ENCODE data around the gene NCAM2. TPM values are rescaled to one million over a fixed set of nuclear protein-coding genes. Genes with fewer than 3 reads are reported as not detected.

Gene NCAM2
- total RNA-seq, 1 experiment from 2014 or later: not detected

GRCh38 chr21:21019681-21020080 lies 21.5 kb downstream of the NCAM2 start:
- Histone ChIP-seq H3K9me2 (ENCODE audit: insufficient read depth) (no peaks in the 10 kb centered on the region), H3K4me3 (replicated peaks in 1 of 2; ENCODE audit: low read depth in 1 of 2, low read length in 2 of 2) (no peak overlapping the region), H3K79me2 (ENCODE audit: insufficient read depth, low read length) (no peaks in the 10 kb centered on the region), H3K36me3 (ENCODE audit: control insufficient read depth in 1 of 2, insufficient read depth in 2 of 2, low read length in 2 of 2) (no peaks in the 10 kb centered on the region), H3K9me3 (ENCODE audit: control insufficient read depth in 1 of 2, insufficient read depth in 1 of 2, low read depth in 1 of 2, low read length in 2 of 2) (peaks cover 8 to 11% of the 10 kb centered on the region in 2 experiments; a peak in 2 of 4 replicates), H3K27ac (ENCODE audit: low read depth, low read length) (no peak overlapping the region), H3K9ac (ENCODE audit: low read length) (no peak overlapping the region), H4K20me1 (ENCODE audit: insufficient read depth) (no peaks in the 10 kb centered on the region), H3K4me1 (ENCODE audit: control insufficient read depth in 1 of 2, insufficient read depth in 2 of 2, low read length in 2 of 2) (no peaks in the 10 kb centered on the region), H2AFZ (ENCODE audit: low read depth, low read length, poor library complexity, severe bottlenecking) (no peak overlapping the region), H3K27me3 (ENCODE audit: insufficient read depth, low read length) (no peaks in the 10 kb centered on the region), H3K4me2 (ENCODE audit: low read length) (no peak overlapping the region)
- RAD21 ChIA-PET (ENCODE audit: low non-redundant PET in 1 of 2, low total read pairs in 2 of 2, uncharacterized antibody in 2 of 2, unreplicated experiment in 2 of 2): no interaction called here
- CTCF ChIA-PET: no interaction called here
- BruUV-seq (replicated peaks): no TSS peak
- intact Hi-C loops (cut with micrococcal nuclease): no loop called here
- POLR2A ChIA-PET: no interaction called here
- DNase-seq (ENCODE audit: low read depth, low spot score) (no peak), ATAC-seq (no peak)
- no peak for TF ChIP-seq FOSL1 (IDR thresholded peaks at IDR 0.05; ENCODE audit: low read depth)
- TF ChIP-seq CEBPB (IDR thresholded peaks at IDR 0.05; ENCODE audit: low read depth): no peak
- TF ChIP-seq SIN3A (IDR thresholded peaks at IDR 0.05; ENCODE audit: low read depth): no peak
- TF ChIP-seq SP1 (IDR thresholded peaks at IDR 0.05; ENCODE audit: low read depth): no peak
- TF ChIP-seq JUND (IDR thresholded peaks at IDR 0.05): no peak
- TF ChIP-seq TCF7L2 (IDR thresholded peaks at IDR 0.05; ENCODE audit: borderline replicate concordance, extremely low read depth, insufficient read depth, insufficient read length): no peak
- TF ChIP-seq ZNF274 (IDR thresholded peaks at IDR 0.05; ENCODE audit: low read depth, low read length): no peak
- no peak for TF ChIP-seq SRF (IDR thresholded peaks at IDR 0.05; ENCODE audit: low read depth)
- no peak for TF ChIP-seq RAD21 (IDR thresholded peaks at IDR 0.05; ENCODE audit: low read depth)
- TF ChIP-seq EZH2phosphoT487 (IDR thresholded peaks at IDR 0.05; ENCODE audit: borderline replicate concordance): no peak
- no peak for TF ChIP-seq EGR1 (IDR thresholded peaks at IDR 0.05; ENCODE audit: low read depth)
- TF ChIP-seq ELF1 (IDR thresholded peaks at IDR 0.05; ENCODE audit: borderline replicate concordance, low read depth): no peak
- TF ChIP-seq MAX (IDR thresholded peaks at IDR 0.05): no peak
- TF ChIP-seq ZBTB33 (IDR thresholded peaks at IDR 0.05; ENCODE audit: extremely low read depth, insufficient replicate concordance, low read length): no peak
- TF ChIP-seq REST (IDR thresholded peaks at IDR 0.05; ENCODE audit: low read depth): no peak
- TF ChIP-seq YY1 (IDR thresholded peaks at IDR 0.05; ENCODE audit: extremely low read depth, insufficient replicate concordance, low read depth, low read length): no peak

All from HCT116 (cell line).